Immature natural killer cell (primary cell): ENCODE data around the gene NOC2L. TPM values are rescaled to one million over a fixed set of nuclear protein-coding genes. Genes with fewer than 3 reads are reported as not detected.

ENCODE experiments used
- DNase-seq, 3 donors: peaks; one replicate each; pipeline ENCODE4 v3.0.0; 2022; ENCODE audit warnings: mixed read lengths in 1 of 3
- H3K27ac Mint-ChIP-seq, 6 donors: one replicate each; pipeline ENCODE4 v1.8.0; 2020; ENCODE audit warnings: mixed read lengths in 6 of 6, mild to moderate bottlenecking in 5 of 6, inconsistent platforms in 4 of 6, moderate library complexity in 3 of 6
- H3K27me3 Mint-ChIP-seq, 3 donors: one replicate each; pipeline ENCODE4 v1.8.0; 2020 to 2021; ENCODE audit warnings: low read depth in 3 of 3, mild to moderate bottlenecking in 3 of 3, mixed read lengths in 3 of 3, moderate library complexity in 3 of 3, inconsistent platforms in 1 of 3
- H3K36me3 Mint-ChIP-seq, 3 donors: one replicate each; pipeline ENCODE4 v1.8.0; 2020; ENCODE audit warnings: mixed read lengths in 3 of 3, inconsistent platforms in 2 of 3, mild to moderate bottlenecking in 2 of 3
- H3K4me1 Mint-ChIP-seq, 2 donors: one replicate each; pipeline ENCODE4 v1.8.0; 2020; ENCODE audit warnings: inconsistent platforms in 2 of 2, mild to moderate bottlenecking in 2 of 2, mixed read lengths in 2 of 2, moderate library complexity in 1 of 2
- H3K4me3 Mint-ChIP-seq, 5 donors: one replicate each; pipeline ENCODE4 v1.8.0; 2020; ENCODE audit warnings: mild to moderate bottlenecking in 5 of 5, mixed read lengths in 5 of 5, inconsistent platforms in 3 of 5, moderate library complexity in 3 of 5
- H3K9me3 Mint-ChIP-seq, 6 donors: one replicate each; pipeline ENCODE4 v1.8.0; 2020; ENCODE audit warnings: mild to moderate bottlenecking in 6 of 6, mixed read lengths in 6 of 6, inconsistent platforms in 4 of 6, moderate library complexity in 3 of 6
- polyA plus RNA-seq, 3 donors: library from polyadenylated mRNA; unstranded; fragments of 300-500 nt; fragmentation: Illumina TruSeq; gene quantifications; one replicate each; pipeline ENCODE4 v1.2.3, GENCODE V29; 2021

Gene NOC2L
- polyA plus RNA-seq, 3 donors from 2014 or later = 48.2 to 69.8 (median 53.5) TPM

DNA sequence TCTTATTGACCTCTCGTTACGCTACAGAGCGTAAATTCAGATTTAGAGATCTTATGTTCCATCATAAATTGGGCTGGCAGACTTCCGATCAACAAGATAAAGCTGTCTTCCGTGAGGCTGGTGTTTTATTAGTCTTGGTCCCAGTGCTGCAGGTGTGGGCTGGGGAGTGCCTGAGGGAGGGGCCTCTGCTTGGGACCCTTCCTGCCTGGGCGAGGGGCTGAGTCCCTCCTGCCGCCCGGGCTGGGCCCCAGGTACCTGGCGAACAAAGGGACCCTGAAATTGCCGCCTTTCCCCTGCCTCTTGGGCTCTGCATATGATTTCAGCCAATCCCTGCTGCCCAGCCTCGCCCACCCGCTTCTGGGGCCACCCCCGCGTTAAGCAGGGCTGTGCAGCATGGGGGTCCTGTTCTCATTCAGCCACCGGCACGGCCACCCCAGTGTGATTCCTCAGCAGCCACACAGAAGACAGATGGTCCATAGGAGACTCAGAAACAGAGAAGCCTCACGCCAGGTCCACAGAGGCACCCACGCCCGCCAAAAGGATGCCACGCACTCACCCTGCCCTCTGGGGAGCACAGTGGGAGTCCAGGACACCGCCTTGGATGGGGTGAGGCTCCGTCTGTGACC lies 41.5 kb downstream of the NOC2L start:
- Mint-ChIP-seq H3K36me3 (no peaks in the 10 kb centered on the region), H3K27ac (no peak overlapping the region), H3K4me1 (peaks cover 0 to 7% of the 10 kb centered on the region in 2 donors), H3K4me3 (no peak overlapping the region), H3K9me3 (no peaks in the 10 kb centered on the region), H3K27me3 (peaks cover 7 to 8% (median 7%) of the 10 kb centered on the region in 3 donors)
- no peak for DNase-seq

DNA sequence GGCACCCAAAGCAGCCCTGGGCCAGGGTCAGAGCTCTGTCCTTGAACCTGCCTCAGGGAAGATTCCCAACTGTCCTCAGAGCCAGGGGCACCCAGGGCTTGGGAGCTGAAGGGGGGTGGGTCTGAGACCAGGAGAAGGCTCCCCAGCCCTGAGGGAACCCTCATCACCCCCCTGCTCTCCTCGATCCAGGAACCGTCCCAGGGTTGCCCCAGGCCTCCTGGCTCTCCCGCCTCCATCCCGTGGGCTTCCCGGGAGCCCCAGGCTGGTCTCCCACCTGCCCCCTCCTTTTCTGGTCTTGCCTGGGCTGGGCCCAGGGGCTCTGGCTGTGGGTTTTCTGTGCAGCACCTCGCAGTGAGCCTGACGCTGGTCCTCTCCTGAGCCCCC lies 42.0 kb downstream of the NOC2L start:
- Mint-ChIP-seq H3K27me3 (peaks cover 4 to 8% (median 7%) of the 10 kb centered on the region in 3 donors), H3K36me3 (no peaks in the 10 kb centered on the region), H3K4me1 (peaks cover 0 to 7% of the 10 kb centered on the region in 2 donors), H3K4me3 (no peak overlapping the region), H3K27ac (no peak overlapping the region), H3K9me3 (no peaks in the 10 kb centered on the region)
- no peak for DNase-seq

DNA sequence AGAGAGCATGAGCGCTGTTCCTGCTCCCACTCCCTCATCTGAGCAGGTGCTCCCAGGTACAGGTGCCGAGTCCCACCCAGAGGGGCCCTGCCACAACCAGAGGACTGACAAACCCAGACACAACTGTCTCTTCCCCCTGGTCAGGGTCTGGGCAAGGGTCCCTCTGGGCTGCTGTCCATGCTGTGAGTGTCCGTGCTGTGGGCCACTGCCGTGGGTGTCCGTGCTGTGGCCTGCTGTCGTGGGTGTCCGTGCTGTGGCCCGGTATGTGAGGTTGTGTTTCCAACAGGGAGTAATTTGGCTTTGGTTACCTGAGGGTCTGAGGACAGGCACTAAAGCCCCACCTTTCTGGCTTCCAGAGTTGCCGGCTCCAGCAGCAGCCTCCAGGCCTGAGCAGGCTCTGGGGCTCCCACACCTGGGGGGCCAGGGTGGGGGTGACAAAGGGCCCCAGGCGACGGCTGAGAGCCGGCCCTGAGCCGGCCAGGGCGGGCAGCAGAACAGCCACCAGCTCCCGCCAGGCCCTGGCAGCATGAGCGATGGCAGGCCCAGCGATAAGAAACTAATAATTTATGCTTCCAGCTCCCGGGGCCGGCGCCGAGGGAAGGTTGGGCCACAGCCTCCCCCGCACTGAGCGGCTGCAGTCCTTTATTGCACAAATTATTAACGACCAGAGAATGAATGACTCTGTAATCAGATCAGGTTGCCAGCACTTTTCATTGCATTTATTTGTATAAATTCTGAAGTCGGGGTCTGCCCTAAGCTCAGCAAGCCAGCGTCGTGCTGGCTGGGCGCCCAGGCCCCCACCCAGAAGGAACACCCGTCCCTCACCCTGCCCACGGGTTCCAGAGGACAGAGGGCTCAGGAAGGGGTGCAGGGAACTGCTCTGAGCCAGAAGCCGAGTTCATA lies 42.6 kb downstream of the NOC2L start:
- H3K27ac Mint-ChIP-seq = no peak overlapping the region
- H3K9me3 Mint-ChIP-seq = no peaks in the 10 kb centered on the region
- H3K27me3 Mint-ChIP-seq = peaks cover 3 to 7% (median 5%) of the 10 kb centered on the region in 3 donors
- DNase-seq = no peak
- no peak overlapping the region for H3K4me3 Mint-ChIP-seq
- H3K36me3 Mint-ChIP-seq = no peaks in the 10 kb centered on the region
- H3K4me1 Mint-ChIP-seq = peaks cover 0 to 5% of the 10 kb centered on the region in 2 donors

DNA sequence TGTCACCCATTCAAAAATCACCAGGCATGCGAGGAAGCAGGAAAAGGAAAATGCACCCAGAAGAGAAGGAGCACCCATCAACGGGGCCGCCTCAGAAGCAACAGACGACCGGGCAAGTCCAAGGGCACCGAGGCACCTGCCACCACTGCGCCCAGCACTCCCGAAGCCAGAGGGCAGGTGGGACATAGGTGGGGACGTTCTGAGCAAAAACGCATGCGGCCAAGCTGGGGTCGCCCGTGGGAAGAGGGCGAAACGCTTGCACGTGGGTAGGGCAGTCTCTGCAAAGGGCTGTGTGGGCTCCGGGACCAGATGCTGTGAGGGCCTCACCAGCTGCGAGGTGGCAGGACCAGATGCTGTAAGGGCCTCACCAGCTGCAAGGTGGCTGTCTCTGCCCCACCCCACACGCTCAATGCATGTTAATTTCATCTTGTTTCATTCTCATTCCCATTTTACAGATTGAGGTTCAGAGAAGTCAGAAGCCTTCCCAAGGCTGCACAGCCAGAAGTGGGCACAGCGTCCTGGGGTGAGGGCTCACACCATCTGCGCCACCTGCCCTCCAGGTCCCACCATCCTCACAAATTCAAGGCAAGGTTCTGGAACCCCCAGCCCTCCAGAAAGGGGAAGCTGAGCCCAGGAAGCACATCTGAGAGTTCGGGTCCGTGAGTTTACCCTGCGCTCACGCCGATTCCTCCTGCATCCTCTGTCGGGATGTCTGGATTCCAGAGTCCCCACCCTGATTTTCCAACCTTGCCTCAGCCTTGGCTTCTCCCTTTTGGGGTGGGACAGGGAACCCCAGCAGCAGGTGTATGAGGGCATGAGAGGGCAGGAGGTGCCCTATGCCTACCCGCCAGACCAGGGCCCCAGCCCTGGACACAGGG lies 43.5 kb downstream of the NOC2L start:
- H3K4me3 Mint-ChIP-seq = no peak overlapping the region
- peaks cover 5 to 7% (median 5%) of the 10 kb centered on the region in 3 donors for H3K27me3 Mint-ChIP-seq
- H3K36me3 Mint-ChIP-seq = no peaks in the 10 kb centered on the region
- DNase-seq = no peak
- peaks cover 0 to under 1% of the 10 kb centered on the region in 2 donors for H3K4me1 Mint-ChIP-seq
- no peak overlapping the region for H3K27ac Mint-ChIP-seq
- no peaks in the 10 kb centered on the region for H3K9me3 Mint-ChIP-seq

DNA sequence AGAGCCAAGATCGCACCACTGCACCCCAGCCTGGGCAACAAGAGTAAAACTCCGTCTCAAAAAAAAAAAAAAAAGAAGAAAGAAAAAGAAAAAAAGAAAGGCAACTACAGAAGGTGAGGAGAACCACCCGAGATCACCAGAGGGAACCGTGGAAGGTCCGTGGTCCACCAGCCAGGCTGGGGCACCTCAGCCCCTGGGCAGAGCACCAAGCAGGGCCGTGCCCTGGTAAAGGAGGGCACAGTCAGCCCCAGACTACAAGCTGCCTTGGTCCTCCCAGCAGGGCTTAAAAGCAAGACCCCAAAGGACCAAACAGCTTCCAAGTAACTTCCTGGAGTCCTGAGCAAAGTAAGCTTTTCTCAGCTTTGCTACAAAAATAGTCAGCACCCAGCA lies 44.2 kb downstream of the NOC2L start:
- Mint-ChIP-seq H3K27me3 (peaks cover 5 to 7% (median 5%) of the 10 kb centered on the region in 3 donors), H3K4me3 (no peak overlapping the region), H3K27ac (no peak overlapping the region), H3K9me3 (no peaks in the 10 kb centered on the region), H3K4me1 (no peaks in the 10 kb centered on the region), H3K36me3 (no peaks in the 10 kb centered on the region)
- no peak for DNase-seq

DNA sequence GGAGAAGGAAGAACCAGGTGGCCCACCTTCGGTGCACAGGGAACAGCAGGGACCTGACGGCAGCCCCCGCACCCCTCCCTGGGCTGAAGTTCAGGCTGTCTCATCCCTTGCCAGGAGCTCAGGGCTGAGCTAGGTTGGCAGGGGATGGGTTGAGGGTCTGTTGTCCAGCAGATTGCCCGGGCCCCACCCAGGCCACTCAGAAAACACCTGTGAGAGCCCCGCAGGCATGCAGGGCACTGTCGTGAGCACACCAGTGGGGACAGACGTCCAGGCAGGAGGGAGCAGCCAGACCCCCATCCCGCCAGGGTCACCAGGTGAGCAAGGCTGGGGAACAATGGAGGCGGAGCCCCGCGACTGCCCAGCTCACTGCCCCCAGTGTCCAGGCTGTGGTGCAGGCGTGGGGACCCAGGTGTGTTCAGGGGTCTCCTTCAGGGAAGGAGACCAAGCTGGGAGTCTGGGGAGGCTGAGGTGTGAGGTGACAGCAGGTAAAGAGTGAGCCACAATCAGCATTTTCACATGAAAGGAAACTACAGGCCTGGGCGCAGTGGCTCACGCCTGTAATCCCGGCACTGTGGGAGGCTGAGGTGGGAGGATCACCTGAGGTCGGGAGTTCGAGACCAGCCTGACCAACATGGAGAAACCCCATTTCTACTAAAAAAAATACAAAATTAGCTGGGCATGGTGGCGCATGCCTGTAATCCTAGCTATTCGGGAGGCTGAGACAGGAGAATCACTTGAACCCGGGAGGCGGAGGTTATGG lies 44.7 kb downstream of the NOC2L start:
- DNase-seq = no peak
- H3K4me3 Mint-ChIP-seq = no peak overlapping the region
- H3K9me3 Mint-ChIP-seq = no peaks in the 10 kb centered on the region
- H3K36me3 Mint-ChIP-seq = no peaks in the 10 kb centered on the region
- H3K4me1 Mint-ChIP-seq = no peaks in the 10 kb centered on the region
- peaks cover 5 to 7% (median 5%) of the 10 kb centered on the region in 3 donors for H3K27me3 Mint-ChIP-seq
- H3K27ac Mint-ChIP-seq = no peak overlapping the region

DNA sequence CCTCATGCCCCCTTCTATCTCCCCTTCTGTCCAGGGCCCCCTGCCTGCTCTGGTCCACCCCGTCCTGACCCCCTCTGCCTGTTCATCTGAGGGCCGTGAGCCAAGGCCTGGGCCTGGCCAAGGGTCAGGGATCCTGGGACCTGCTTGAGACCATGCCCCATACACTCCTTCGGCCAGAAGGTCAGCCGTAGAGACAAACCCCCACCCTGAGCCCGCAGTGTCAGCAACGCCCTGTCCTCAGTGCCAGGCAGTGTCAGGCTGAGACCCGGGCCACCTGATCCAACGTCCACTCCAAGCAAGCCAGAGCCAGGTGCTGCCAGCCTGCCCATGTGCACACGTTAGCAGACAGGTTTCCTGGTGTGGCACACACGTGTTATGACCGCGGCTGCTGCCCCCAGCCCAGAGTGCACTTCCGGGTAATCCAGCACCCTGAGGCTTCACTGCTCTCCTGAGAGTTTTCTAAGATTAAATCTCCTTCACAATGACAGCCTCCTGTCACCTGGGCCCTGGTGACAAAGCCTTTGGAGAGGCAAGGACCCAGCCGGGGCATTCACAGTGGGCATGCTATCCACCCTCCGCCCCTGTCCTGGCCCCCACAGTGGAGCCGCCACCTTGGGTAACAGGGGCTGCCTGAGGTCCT lies 45.4 kb downstream of the NOC2L start:
- H3K27me3 Mint-ChIP-seq = peaks cover 5 to 7% (median 5%) of the 10 kb centered on the region in 3 donors
- DNase-seq = no peak
- no peak overlapping the region for H3K4me3 Mint-ChIP-seq
- no peaks in the 10 kb centered on the region for H3K4me1 Mint-ChIP-seq
- H3K9me3 Mint-ChIP-seq = no peaks in the 10 kb centered on the region
- H3K27ac Mint-ChIP-seq = no peak overlapping the region
- no peaks in the 10 kb centered on the region for H3K36me3 Mint-ChIP-seq

DNA sequence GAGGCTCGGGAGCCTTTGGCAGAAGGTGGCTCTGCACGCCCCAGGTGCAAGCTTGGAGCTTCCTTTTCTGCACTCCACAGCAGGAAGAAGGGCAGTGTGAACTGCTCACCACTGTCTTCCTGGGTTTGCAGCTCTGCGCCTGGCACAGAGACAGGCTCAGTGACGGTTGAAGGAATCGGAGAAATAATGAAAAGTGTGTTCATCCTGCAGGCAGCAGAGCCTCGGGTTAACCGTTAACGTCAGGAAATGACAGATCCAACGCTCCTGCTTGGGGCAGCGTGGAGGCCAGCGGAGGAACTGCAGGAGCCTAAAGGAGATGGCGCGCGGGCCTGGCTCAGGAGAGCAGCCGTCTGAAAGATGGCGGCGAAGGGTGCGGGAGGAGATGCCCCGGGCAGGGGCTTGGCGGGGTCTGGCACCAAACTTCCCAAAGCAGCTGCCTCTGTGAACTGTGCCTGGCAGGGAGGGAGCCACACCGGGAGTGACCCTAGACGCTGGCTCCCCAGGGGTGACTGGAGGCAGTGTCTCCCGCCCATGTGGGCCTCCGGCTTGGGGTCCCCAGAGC lies 46.2 kb downstream of the NOC2L start:
- no peaks in the 10 kb centered on the region for H3K36me3 Mint-ChIP-seq
- no peaks in the 10 kb centered on the region for H3K4me1 Mint-ChIP-seq
- H3K27me3 Mint-ChIP-seq = peaks cover 5 to 7% (median 5%) of the 10 kb centered on the region in 3 donors
- H3K4me3 Mint-ChIP-seq = no peak overlapping the region
- no peak for DNase-seq
- no peaks in the 10 kb centered on the region for H3K9me3 Mint-ChIP-seq
- H3K27ac Mint-ChIP-seq = no peak overlapping the region

DNA sequence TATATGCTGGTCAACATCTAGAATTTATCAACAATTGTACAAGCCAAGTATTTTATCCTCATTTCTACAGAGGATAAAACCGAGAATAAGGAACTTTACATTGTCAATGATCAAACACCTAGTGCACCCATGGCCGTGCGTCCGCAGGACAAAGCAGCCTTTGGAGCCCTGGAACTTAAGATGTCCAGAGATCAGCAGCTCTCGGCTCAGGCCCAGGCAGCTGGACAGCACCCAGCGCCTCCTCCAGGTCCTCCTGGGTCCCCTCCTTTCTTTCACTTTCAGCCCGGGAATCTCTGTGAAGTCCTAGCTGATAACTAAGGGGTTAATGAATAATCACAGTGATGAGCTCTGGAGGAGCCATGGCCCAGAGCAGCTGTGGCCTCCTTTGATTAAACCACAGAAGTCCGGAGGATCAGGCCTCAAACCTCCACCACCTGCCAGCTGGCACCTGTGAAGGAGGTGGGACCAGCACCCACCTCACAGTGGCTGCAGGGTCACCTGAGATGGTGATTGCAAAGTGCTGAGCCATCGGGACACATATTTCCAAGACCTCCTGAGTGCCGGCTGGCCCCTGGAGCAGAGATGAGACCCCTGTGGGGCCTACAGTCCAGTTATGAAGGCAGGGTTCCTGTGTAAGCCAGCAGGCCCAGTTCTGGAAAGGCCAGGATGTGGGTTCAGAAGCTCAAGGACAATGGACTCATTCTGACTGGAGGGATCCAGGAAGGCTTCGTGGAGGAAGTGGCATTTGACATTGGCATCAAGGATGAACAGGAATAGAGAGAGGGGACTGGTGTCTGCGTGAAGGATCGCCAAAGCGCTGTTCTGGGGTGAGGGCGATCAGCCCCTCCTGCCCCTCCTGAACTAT lies 46.9 kb downstream of the NOC2L start:
- H3K27ac Mint-ChIP-seq = no peak overlapping the region
- H3K4me3 Mint-ChIP-seq = no peak overlapping the region
- no peaks in the 10 kb centered on the region for H3K36me3 Mint-ChIP-seq
- peaks cover 2 to 7% (median 4%) of the 10 kb centered on the region in 3 donors for H3K27me3 Mint-ChIP-seq
- H3K9me3 Mint-ChIP-seq = no peaks in the 10 kb centered on the region
- DNase-seq = no peak
- H3K4me1 Mint-ChIP-seq = no peaks in the 10 kb centered on the region

DNA sequence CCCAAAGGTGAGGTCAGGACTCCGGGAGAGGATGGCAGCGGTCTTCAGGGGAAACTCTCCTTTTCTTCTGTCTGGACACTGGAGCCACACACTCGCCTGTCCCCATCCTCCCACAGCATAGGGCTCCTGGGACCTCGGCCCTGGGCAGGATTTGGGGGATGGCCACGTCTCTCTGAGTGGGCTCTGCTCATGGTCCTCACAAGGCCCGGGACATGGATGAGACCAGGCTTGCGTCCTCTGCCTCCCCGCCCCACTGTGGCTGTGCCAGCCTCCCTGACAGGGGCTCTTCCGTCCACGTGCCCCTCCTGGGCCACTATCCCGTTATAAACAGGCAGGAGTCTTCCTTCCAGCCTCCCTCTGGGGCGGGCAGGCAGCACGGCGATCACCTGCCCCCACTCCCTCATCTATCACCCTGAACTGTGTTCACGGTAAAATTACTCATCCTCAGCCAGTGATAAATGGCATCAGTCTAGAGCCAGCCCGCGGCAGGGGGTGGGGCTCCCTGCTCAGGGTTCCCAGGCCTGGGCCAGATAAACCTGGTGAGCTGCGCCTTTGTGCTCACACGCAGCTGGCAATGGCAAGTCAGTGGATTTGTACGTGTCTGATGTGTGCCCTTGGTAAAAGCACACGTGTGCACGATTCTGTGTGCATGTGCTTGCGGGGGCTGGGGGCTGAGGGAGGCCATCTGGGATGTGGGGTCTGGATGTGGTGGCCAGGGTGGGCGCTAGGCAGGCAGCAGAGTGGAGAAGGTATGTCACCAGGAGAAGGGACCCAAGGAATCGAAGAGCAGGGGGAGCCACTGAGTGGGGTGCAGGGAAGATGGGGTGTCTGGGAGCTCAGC lies 48.0 kb downstream of the NOC2L start:
- no peaks in the 10 kb centered on the region for H3K4me1 Mint-ChIP-seq
- peaks cover 2 to 7% (median 5%) of the 10 kb centered on the region in 3 donors for H3K27me3 Mint-ChIP-seq
- H3K4me3 Mint-ChIP-seq = no peak overlapping the region
- DNase-seq = no peak
- H3K27ac Mint-ChIP-seq = no peak overlapping the region
- no peaks in the 10 kb centered on the region for H3K36me3 Mint-ChIP-seq
- H3K9me3 Mint-ChIP-seq = no peaks in the 10 kb centered on the region

DNA sequence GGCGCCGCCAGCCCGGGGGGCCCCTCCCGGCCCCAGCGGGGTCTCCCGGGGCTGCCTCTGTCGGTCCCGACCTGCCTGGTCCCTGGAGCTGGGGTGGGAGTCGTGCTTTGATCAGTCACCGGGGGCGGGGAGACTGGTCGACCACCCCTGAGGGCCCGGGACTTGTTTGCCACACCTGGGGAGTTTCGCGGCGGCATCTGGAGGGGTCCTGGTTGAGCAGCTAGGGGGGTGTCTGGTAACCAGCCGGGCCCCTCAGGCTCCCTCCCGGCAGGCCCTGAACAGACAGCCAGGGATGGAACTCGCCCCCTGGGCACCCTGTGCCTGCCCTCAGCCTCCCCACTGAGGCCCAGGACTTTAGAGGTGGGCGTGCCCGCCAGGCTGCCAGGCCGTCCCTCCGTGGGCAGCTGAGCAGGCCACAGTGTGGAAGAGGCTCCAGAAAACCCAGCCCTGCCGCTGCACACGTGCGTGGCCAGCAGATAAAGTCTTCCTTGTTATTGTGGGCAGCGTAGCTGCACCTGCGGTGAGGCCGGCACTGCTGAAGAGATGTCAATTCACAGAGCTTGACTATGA lies 48.7 kb downstream of the NOC2L start:
- no peak overlapping the region for H3K27ac Mint-ChIP-seq

More for the DNA sequence above, 48.7 kb downstream of the NOC2L start:
- DNase-seq = no peak
- peaks cover 2% of the 10 kb centered on the region in 2 donors for H3K4me1 Mint-ChIP-seq
- H3K27me3 Mint-ChIP-seq = peaks cover 5 to 9% (median 8%) of the 10 kb centered on the region in 3 donors
- no peaks in the 10 kb centered on the region for H3K9me3 Mint-ChIP-seq
- H3K4me3 Mint-ChIP-seq = no peak overlapping the region
- H3K36me3 Mint-ChIP-seq = no peaks in the 10 kb centered on the region
